H9 (cell line): ENCODE data around the gene ADRA2A. TPM values are rescaled to one million over a fixed set of nuclear protein-coding genes. Genes with fewer than 3 reads are reported as not detected.
A peak's percentile ranks its signal among the peaks of the same experiment; 100 is the strongest.

Experiments used
- DNase-seq: peaks from one replicate; pipeline ENCODE4 v3.0.0-alpha.2; 2017
- H2AFZ ChIP-seq: one replicate; pipeline ENCODE4 v1.6.1; 2013; ENCODE audit warnings: mild to moderate bottlenecking, low read length, control low read depth, moderate library complexity
- H2AK5ac ChIP-seq: 2 replicates; pipeline ENCODE4 v1.6.1; 2013; ENCODE audit warnings: low read length, control low read depth, mixed read lengths; ENCODE audit not compliant: insufficient read length
- H2BK120ac ChIP-seq: one replicate; pipeline ENCODE4 v1.6.1; 2013; ENCODE audit warnings: low read depth, mild to moderate bottlenecking, low read length, control low read depth, inconsistent platforms; ENCODE audit not compliant: poor library complexity, severe bottlenecking
- H2BK12ac ChIP-seq: 2 replicates; pipeline ENCODE4 v1.6.1; 2013; ENCODE audit warnings: low read length, control low read depth, mixed read lengths, low read depth; ENCODE audit not compliant: insufficient read length
- H2BK15ac ChIP-seq: 2 replicates; pipeline ENCODE4 v1.6.1; 2013; ENCODE audit warnings: low read depth, low read length, control low read depth
- H2BK20ac ChIP-seq: one replicate; pipeline ENCODE4 v1.6.1; 2013; ENCODE audit warnings: low read depth, mild to moderate bottlenecking, low read length, control low read depth, inconsistent platforms; ENCODE audit not compliant: poor library complexity, severe bottlenecking
- H2BK5ac ChIP-seq: 2 replicates; pipeline ENCODE4 v1.6.1; 2013; ENCODE audit warnings: low read length, control low read depth, mixed read lengths; ENCODE audit not compliant: insufficient read length
- H3K14ac ChIP-seq: 2 replicates; pipeline ENCODE4 v1.6.1; 2013; ENCODE audit warnings: low read length, control low read depth; ENCODE audit not compliant: insufficient read depth
- H3K18ac ChIP-seq: 2 replicates; pipeline ENCODE4 v1.6.1; 2013; ENCODE audit warnings: low read depth, mild to moderate bottlenecking, mixed read lengths, low read length, control low read depth; ENCODE audit not compliant: insufficient read length
- H3K23ac ChIP-seq: 2 replicates; pipeline ENCODE4 v1.6.1; 2013; ENCODE audit warnings: low read length, control low read depth, mixed read lengths, low read depth; ENCODE audit not compliant: insufficient read length
- H3K23me2 ChIP-seq: 2 replicates; pipeline ENCODE4 v1.6.1; 2013; ENCODE audit warnings: low read depth, mild to moderate bottlenecking, mixed read lengths, low read length, control low read depth; ENCODE audit not compliant: insufficient read length, poor library complexity, severe bottlenecking
- H3K27ac ChIP-seq: 2 replicates; pipeline ENCODE4 v1.5.1; 2013; ENCODE audit warnings: low read length, control low read depth, mixed read lengths, low read depth; ENCODE audit not compliant: insufficient read length
- H3K27me3 ChIP-seq: 2 replicates; pipeline ENCODE4 v1.6.1; 2013; ENCODE audit warnings: low read length, control low read depth, inconsistent platforms; ENCODE audit not compliant: insufficient read depth
- H3K4ac ChIP-seq: 2 replicates; pipeline ENCODE4 v1.6.1; 2013; ENCODE audit warnings: low read depth, mild to moderate bottlenecking, control low read depth, inconsistent platforms, low read length, moderate library complexity
- H3K4me1 ChIP-seq: 2 replicates; pipeline ENCODE4 v1.6.1; 2013; ENCODE audit warnings: low read length, control low read depth, inconsistent platforms; ENCODE audit not compliant: insufficient read depth
- H3K4me2 ChIP-seq: 2 replicates; pipeline ENCODE4 v1.6.1; 2013; ENCODE audit warnings: low read length, control low read depth, mixed read lengths; ENCODE audit not compliant: insufficient read length, insufficient read depth
- H3K56ac ChIP-seq: 2 replicates; pipeline ENCODE4 v1.6.1; 2013; ENCODE audit warnings: low read depth, mild to moderate bottlenecking, mixed read lengths, low read length, control low read depth; ENCODE audit not compliant: insufficient read length
- H3K79me1 ChIP-seq: 2 replicates; pipeline ENCODE4 v1.6.1; 2013; ENCODE audit warnings: low read depth, mild to moderate bottlenecking, moderate library complexity, low read length, control low read depth, inconsistent platforms; ENCODE audit not compliant: insufficient read depth, poor library complexity, severe bottlenecking
- H3K79me2 ChIP-seq: 2 replicates; pipeline ENCODE4 v1.6.1; 2013; ENCODE audit warnings: low read length, control low read depth, inconsistent platforms; ENCODE audit not compliant: insufficient read depth
- H3K9ac ChIP-seq: 2 replicates; pipeline ENCODE4 v1.6.1; 2013; ENCODE audit warnings: low read length, control low read depth, mixed read lengths; ENCODE audit not compliant: insufficient read length; ENCODE audit errors: extremely low read depth
- H3K9me3 ChIP-seq: one replicate; pipeline ENCODE4 v1.6.1; 2013; ENCODE audit warnings: low read depth, low read length, inconsistent platforms; ENCODE audit not compliant: control insufficient read depth
- H3T11ph ChIP-seq: one replicate; pipeline ENCODE4 v1.6.1; 2013; ENCODE audit warnings: mild to moderate bottlenecking, low read length, control low read depth, inconsistent platforms
- H4K20me1 ChIP-seq: one replicate; pipeline ENCODE4 v1.6.1; 2013; ENCODE audit not compliant: control insufficient read depth, insufficient read length, insufficient read depth
- H4K5ac ChIP-seq: 2 replicates; pipeline ENCODE4 v1.6.1; 2013; ENCODE audit warnings: low read depth, mild to moderate bottlenecking, mixed read lengths, low read length, control low read depth; ENCODE audit not compliant: insufficient read length
- H4K8ac ChIP-seq: replicated peaks from 2 replicates; pipeline ENCODE4 v1.6.1; 2013; ENCODE audit warnings: low read length, control low read depth, mixed read lengths, low read depth; ENCODE audit not compliant: insufficient read length
- H4K91ac ChIP-seq: 2 replicates; pipeline ENCODE4 v1.6.1; 2013; ENCODE audit warnings: low read depth, mild to moderate bottlenecking, moderate library complexity, mixed read lengths, low read length, control low read depth; ENCODE audit not compliant: insufficient read length
- H3K27ac Mint-ChIP-seq, 3 experiments: 2 replicates in 2 of 3; 3 replicates in 1 of 3; pipeline ENCODE4 v1.8.0; 2020 to 2021; ENCODE audit warnings: mixed read lengths in 3 of 3, mild to moderate bottlenecking in 1 of 3, moderate library complexity in 1 of 3
- H3K27me3 Mint-ChIP-seq: 2 replicates; pipeline ENCODE4 v1.8.0; 2021; ENCODE audit warnings: low read depth, mild to moderate bottlenecking, moderate library complexity, mixed read lengths
- H3K36me3 Mint-ChIP-seq, 3 experiments: 2 replicates in 2 of 3; 3 replicates in 1 of 3; pipeline ENCODE4 v1.8.0; 2020 to 2021; ENCODE audit warnings: low read depth in 3 of 3, mixed read lengths in 3 of 3; ENCODE audit not compliant: insufficient read depth in 1 of 3
- H3K4me1 Mint-ChIP-seq, 2 experiments: 2 replicates each; pipeline ENCODE4 v1.8.0; 2020; ENCODE audit warnings: mixed read lengths in 2 of 2
- H3K4me3 Mint-ChIP-seq, 2 experiments: 2 replicates in 1 of 2; 3 replicates in 1 of 2; pipeline ENCODE4 v1.8.0; 2020 to 2021; ENCODE audit warnings: mild to moderate bottlenecking in 2 of 2, mixed read lengths in 2 of 2, moderate library complexity in 1 of 2
- H3K9me3 Mint-ChIP-seq, 2 experiments: 2 replicates in 1 of 2; 3 replicates in 1 of 2; pipeline ENCODE4 v1.8.0; 2020; ENCODE audit warnings: mild to moderate bottlenecking in 2 of 2, mixed read lengths in 2 of 2, moderate library complexity in 1 of 2
- CTCF ChIP-seq: fragments of 200-600 bp; sonication (generic); conservative IDR thresholded peaks from 3 replicates; pipeline ENCODE4 v1.8.0; 2021; ENCODE audit warnings: antibody characterized with exemption, mild to moderate bottlenecking
- WGBS: extraction: QIAGEN DNeasy Blood & Tissue Kit; methylation state at CpG from one replicate; pipeline ENCODE4 v1.1.7; 2013; ENCODE audit warnings: missing lambda C conversion rate, low lambda C conversion rate, mixed read lengths; ENCODE audit not compliant: insufficient read length; ENCODE audit errors: extremely low coverage; 5-methylcytosine and 5-hydroxymethylcytosine counted together
- total RNA-seq: library from RNA; stranded (reverse); gene quantifications from 2 replicates; pipeline ENCODE4 v1.2.1, GENCODE V29; 2021

ADRA2A gene
- total RNA-seq, 1 experiment from 2014 or later = 1.4 TPM

- Histone ChIP-seq H4K20me1 (no peaks in the 10 kb centered on the region), H3K18ac (no peak overlapping the region), H4K8ac (no peak overlapping the region), H3K4me2 (no peak overlapping the region), H3K14ac (no peak overlapping the region; the same call in 1 of the 2 replicates), H2BK120ac (no peak overlapping the region), H3K9me3 (no peaks in the 10 kb centered on the region), H3K56ac (no peak overlapping the region), H3K79me1 (no peaks in the 10 kb centered on the region), H3K9ac (no peak overlapping the region), H3K23ac (no peak overlapping the region), H2AFZ (no peak overlapping the region), H3K23me2 (no peaks in the 10 kb centered on the region), H3K27ac (no peak overlapping the region), H2BK20ac (no peak overlapping the region), H3T11ph (no peak overlapping the region), H3K27me3 (no peaks in the 10 kb centered on the region), H3K79me2 (no peaks in the 10 kb centered on the region), H2AK5ac (no peak overlapping the region), H3K4me1 (no peaks in the 10 kb centered on the region), H4K91ac (no peak overlapping the region), H2BK12ac (no peak overlapping the region), H3K4ac (no peak overlapping the region), H2BK15ac (no peak overlapping the region), H2BK5ac (no peak overlapping the region), H4K5ac (no peak overlapping the region)
- no peaks in the 10 kb centered on the region for H3K4me1 Mint-ChIP-seq
- no peak overlapping the region for H3K4me3 Mint-ChIP-seq
- no peak for TF ChIP-seq CTCF
- peaks cover 9% of the 10 kb centered on the region for H3K27me3 Mint-ChIP-seq
- H3K36me3 Mint-ChIP-seq = no peaks in the 10 kb centered on the region
- WGBS = no CpG with 5 or more reads among the region's 12 CpGs
- peak overlapping the region in 1 of 3 experiments; percentile 77; a peak in 1 of 7 replicates for H3K27ac Mint-ChIP-seq
- DNase-seq = peak; percentile 20
- H3K9me3 Mint-ChIP-seq = no peaks in the 10 kb centered on the region
Measured at GRCh38 chr10:111113961-111114757, 37.3 kb downstream of the ADRA2A start.
